ENCODE results near the gene SLC35D2. TPM values are rescaled to one million over a fixed set of nuclear protein-coding genes. Genes with fewer than 3 reads are reported as not detected.

SLC35D2 gene
- total RNA-seq, 1 experiment from 2014 or later = 14.6 TPM

GRCh38 chr9:96382175-96382574, 1.3 kb downstream of the SLC35D2 start (continued):
- TF ChIP-seq AR (CRISPR knock-in tag; IDR thresholded peaks at IDR 0.05) (no peak), USF1 (CRISPR knock-in tag; IDR thresholded peaks at IDR 0.05) (no peak), FOXP4 (CRISPR knock-in tag; IDR thresholded peaks at IDR 0.05) (no peak), SP1 (CRISPR knock-in tag; conservative IDR thresholded peaks at IDR 0.05) (no peak), ZNF263 (CRISPR knock-in tag; IDR thresholded peaks at IDR 0.05; ENCODE audit: low read depth) (no peak), STAT6 (CRISPR knock-in tag; conservative IDR thresholded peaks at IDR 0.05; ENCODE audit: low read depth) (no peak), PREB (CRISPR knock-in tag; IDR thresholded peaks at IDR 0.05; ENCODE audit: borderline replicate concordance) (no peak)

- Mint-ChIP-seq H3K27me3 (ENCODE audit: low read depth) (no peaks in the 10 kb centered on the region; the same call in 1 of the 2 replicates), H3K4me3 (no peak overlapping the region), H3K36me3 (no peaks in the 10 kb centered on the region; the same call in 1 of the 2 replicates), H3K4me1 (peaks cover 32% of the 10 kb centered on the region), H3K27ac (no peak overlapping the region), H3K9me3 (no peaks in the 10 kb centered on the region)
- ATAC-seq = no peak
- TF ChIP-seq EMX1 (CRISPR knock-in tag; IDR thresholded peaks at IDR 0.05) (no peak), HMGXB4 (CRISPR knock-in tag; IDR thresholded peaks at IDR 0.05) (no peak), NFYB (CRISPR knock-in tag; conservative IDR thresholded peaks at IDR 0.05; ENCODE audit: low read depth) (no peak), GABPB1 (CRISPR knock-in tag; IDR thresholded peaks at IDR 0.05) (no peak), ATF1 (CRISPR knock-in tag; IDR thresholded peaks at IDR 0.05) (no peak), SP1 (CRISPR knock-in tag; conservative IDR thresholded peaks at IDR 0.05) (no peak)
- ChIA-PET CTCF (no interaction called here), POLR2A (no interaction called here)
- no peak for DNase-seq (ENCODE audit: low spot score)
These were observed 1.8 kb downstream of the SLC35D2 start for GRCh38 chr9:96381696-96382095.
